ENCODE data around the gene ZNF195. TPM values are rescaled to one million over a fixed set of nuclear protein-coding genes. Genes with fewer than 3 reads are reported as not detected.

ZNF195 gene
- polyA plus RNA-seq, 1 of the 3 experiments (the other 2 are of a cell fraction) = 13.2 TPM

GRCh38 chr11:3346587-3346986 is 32.4 kb downstream of the ZNF195 start:
- Histone ChIP-seq H3K9me3 (peaks cover 13% of the 10 kb centered on the region; the same call in 1 of the 2 replicates), H3K9ac (no peak overlapping the region), H3K9me2 (no peaks in the 10 kb centered on the region), H3K36me3 (replicated peaks in 1 of 2; ENCODE audit: control insufficient read depth in 1 of 2, insufficient read depth in 2 of 2, low read length in 1 of 2) (peaks cover 0 to 3% of the 10 kb centered on the region in 2 experiments), H3K4me2 (no peak overlapping the region), H3K27me3 (ENCODE audit: insufficient read depth) (no peaks in the 10 kb centered on the region), H3K79me2 (ENCODE audit: insufficient read depth) (no peaks in the 10 kb centered on the region), H4K20me1 (ENCODE audit: insufficient read depth) (no peaks in the 10 kb centered on the region), H2AFZ (ENCODE audit: low read depth) (no peak overlapping the region), H3K27ac (ENCODE audit: low read depth in 2 of 2, low read length in 1 of 2) (no peak overlapping the region), H3F3A (replicated peaks; ENCODE audit: insufficient read depth) (no peaks in the 10 kb centered on the region), H3K4me1 (ENCODE audit: control insufficient read depth in 1 of 2, insufficient read depth in 2 of 2, low read depth in 1 of 2, low read length in 1 of 2) (no peaks in the 10 kb centered on the region), H3K4me3 (ENCODE audit: low read depth in 2 of 2, low read length in 1 of 2) (no peak overlapping the region)
- CTCF ChIA-PET = interaction anchor here (1.1 to 4.3 kb wide), 2 partner anchors 62 to 71 kb away, joined by 3 to 41 read pairs; no protein-coding TSS in a partner anchor
- POLR2A ChIA-PET = no interaction called here
- TF ChIP-seq GABPA (IDR thresholded peaks at IDR 0.05; ENCODE audit: low read depth) = no peak
- TF ChIP-seq YY1 (IDR thresholded peaks at IDR 0.05; ENCODE audit: low read depth) = no peak
- TF ChIP-seq MEF2A (IDR thresholded peaks at IDR 0.05; ENCODE audit: borderline replicate concordance, low read depth) = no peak
- TF ChIP-seq SMC3 (IDR thresholded peaks at IDR 0.05; ENCODE audit: low read depth, low read length) = no peak
- no peak for TF ChIP-seq MAX (IDR thresholded peaks at IDR 0.05; ENCODE audit: low read depth)
- no peak for TF ChIP-seq TAF1 (IDR thresholded peaks at IDR 0.05; ENCODE audit: borderline replicate concordance, low read depth, low read length)
- TF ChIP-seq RXRA (IDR thresholded peaks at IDR 0.05; ENCODE audit: borderline replicate concordance, low read depth) = no peak
- TF ChIP-seq, protein P1, sequence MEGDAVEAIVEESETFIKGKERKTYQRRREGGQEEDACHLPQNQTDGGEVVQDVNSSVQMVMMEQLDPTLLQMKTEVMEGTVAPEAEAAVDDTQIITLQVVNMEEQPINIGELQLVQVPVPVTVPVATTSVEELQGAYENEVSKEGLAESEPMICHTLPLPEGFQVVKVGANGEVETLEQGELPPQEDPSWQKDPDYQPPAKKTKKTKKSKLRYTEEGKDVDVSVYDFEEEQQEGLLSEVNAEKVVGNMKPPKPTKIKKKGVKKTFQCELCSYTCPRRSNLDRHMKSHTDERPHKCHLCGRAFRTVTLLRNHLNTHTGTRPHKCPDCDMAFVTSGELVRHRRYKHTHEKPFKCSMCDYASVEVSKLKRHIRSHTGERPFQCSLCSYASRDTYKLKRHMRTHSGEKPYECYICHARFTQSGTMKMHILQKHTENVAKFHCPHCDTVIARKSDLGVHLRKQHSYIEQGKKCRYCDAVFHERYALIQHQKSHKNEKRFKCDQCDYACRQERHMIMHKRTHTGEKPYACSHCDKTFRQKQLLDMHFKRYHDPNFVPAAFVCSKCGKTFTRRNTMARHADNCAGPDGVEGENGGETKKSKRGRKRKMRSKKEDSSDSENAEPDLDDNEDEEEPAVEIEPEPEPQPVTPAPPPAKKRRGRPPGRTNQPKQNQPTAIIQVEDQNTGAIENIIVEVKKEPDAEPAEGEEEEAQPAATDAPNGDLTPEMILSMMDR (IDR thresholded peaks at IDR 0.05) = no peak
- no peak for TF ChIP-seq FOXJ3 (CRISPR knock-in tag; IDR thresholded peaks at IDR 0.05)
- no peak for TF ChIP-seq NRF1 (IDR thresholded peaks at IDR 0.05; ENCODE audit: low read depth, low read length)
- no peak for TF ChIP-seq MXI1 (IDR thresholded peaks at IDR 0.05; ENCODE audit: low read depth, low read length)
- TF ChIP-seq, protein P2, sequence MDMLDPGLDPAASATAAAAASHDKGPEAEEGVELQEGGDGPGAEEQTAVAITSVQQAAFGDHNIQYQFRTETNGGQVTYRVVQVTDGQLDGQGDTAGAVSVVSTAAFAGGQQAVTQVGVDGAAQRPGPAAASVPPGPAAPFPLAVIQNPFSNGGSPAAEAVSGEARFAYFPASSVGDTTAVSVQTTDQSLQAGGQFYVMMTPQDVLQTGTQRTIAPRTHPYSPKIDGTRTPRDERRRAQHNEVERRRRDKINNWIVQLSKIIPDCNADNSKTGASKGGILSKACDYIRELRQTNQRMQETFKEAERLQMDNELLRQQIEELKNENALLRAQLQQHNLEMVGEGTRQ (IDR thresholded peaks at IDR 0.05; ENCODE audit: borderline replicate concordance, low read depth, low read length) = no peak
- no peak for TF ChIP-seq REST (IDR thresholded peaks at IDR 0.05; ENCODE audit: low read depth, low read length)
- DNase-seq = no peak
- WGBS (ENCODE audit: low lambda C conversion rate) = 78% methylated on average over 9 of the region's 9 CpGs

Measured in SK-N-SH (cell line).